ENCODE results near the gene HMGCS1.
"Not testable (repeated sequence)": the region's sequence is repeated elsewhere in the genome, so short reads cannot be mapped to it uniquely, and the experiment has no call there.

Gene HMGCS1

DNA sequence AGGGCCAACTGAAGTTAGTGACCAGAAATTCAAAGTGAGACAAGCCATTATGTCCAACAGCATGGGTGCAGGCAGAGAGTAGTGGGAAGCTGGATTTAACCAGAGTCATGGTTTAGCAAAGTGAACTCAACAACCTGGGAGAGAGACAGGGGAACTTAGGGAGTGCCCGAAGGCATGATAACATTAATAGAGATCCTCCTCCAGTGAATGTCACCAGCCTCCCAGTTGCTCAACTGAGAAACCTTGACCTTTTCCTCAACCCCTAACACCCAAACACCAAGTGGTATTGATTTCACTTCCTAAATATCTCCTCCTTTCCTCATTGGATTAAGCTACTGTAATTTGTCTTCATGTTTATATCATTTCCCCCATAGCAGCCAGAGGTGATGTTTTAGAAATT lies 42.6 kb downstream of the HMGCS1 start:
- no peak for DNase-seq

DNA sequence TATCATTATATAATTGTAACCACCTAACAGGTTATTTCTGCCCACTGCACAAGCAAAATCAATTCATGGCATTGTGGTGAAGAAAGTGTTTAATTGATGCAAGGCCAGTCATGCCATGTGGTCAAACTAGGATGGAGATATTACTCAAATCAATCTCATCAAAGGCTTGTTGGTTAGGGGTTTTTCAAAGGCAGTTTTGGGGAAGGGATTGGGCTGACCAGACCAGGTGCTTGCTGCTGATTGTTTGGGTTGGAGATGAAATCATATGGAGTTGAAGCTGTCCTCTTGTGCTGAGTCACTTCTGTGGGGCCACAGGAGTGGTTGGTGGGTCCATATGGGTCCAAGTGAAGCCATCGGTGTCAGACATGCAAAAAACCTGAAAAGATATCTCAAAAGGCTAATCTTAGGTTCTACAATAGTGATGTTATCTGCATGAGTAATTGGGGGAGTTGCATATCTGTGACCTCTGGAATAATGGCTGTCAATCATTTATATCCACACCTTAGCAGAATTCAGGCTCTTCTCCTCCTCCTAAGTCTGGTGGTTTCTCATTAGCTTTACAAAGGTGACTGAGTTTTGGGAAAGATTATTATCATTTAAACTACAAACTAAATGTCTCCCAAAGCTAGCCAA lies 44.9 kb downstream of the HMGCS1 start:
- no peak for DNase-seq

DNA sequence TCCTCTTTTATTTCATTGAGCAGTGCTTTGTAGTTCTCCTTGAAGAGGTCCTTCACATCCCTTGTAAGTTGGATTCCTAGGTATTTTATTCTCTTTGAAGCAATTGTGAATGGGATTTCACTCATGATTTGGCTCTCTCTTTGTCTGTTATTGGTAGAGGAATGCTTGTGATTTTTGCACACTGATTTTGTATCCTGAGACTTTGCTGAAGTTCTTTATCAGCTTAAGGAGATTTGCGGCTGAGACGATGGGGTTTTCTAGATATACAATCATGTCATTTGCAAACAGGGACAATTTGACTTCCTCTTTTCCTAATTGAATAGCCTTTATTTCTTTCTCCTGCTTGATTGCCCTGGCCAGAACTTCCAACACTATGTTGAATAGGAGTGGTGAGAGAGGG lies 50.9 kb downstream of the HMGCS1 start:
- not testable (repeated sequence) for DNase-seq

DNA sequence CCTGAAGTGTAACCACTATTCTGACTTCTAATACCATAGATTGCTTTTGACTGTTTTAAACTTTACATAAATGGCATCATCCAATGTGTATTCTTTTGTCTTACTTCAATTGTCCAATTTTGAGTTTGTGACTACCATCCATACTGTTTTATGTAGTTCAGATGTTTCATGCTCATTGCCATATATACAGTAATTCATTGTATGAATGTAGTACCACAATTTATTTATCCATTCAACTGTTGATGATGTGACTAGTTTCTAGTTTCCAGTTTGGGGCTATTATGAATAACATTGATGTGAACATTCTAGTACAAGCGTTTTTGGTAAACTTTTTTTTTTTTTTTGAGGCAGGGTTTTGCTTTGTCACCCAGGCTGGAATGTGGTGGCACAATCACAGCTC lies 55.1 kb downstream of the HMGCS1 start:
- no peak for DNase-seq

DNA sequence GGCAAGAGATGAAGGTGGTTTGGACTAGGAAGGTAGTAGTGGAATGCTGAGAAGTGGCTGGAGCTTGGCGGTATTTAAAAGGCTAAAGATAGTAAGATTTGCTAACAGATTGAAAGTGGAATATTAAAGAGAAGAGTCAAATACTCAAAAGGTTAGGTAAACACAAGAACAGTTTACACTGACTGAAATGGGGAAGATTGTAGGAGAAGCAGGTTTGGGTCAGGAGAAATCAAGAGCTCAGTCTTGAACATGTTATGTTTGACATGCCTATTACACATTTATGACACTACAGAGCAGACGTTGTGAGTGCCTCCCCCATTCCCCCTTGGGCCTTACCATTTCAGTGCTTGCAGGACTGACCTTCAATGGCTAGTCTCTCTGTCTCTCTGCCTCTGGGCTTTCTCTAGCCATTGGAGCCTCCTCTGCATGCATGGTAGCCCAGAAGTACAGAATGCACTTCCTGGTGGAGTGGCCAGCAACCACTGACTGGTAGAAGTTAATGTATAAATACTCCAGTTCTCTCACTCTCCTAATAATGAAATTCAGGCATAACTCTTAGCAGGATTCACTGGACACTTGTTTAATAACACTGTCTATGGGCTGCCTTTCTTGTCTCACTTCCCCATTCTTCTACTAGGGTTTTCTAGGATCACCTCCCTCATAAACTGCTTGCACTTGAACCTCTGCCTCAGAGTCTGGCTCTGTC lies 56.8 kb downstream of the HMGCS1 start:
- DNase-seq: no peak

DNA sequence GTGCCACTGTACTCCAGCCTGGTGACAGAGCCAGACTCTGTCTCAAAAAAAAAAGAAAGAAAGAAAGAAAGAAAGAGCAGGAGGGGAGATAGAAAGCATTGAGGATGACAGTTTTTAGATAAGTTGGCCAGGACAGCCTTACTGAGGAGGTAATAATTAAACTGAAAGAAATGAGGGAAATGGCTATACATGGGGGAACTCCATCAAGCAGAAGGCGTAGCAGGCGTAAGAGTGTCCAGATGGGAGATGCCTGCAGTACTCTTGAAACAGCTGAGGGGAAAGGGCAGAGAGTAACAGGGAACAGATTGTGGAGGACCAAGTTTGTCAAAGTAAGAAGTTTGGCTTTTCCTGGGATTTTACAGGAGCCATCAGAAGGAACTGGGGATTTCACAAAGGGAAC lies 57.5 kb downstream of the HMGCS1 start:
- no peak for DNase-seq

DNA sequence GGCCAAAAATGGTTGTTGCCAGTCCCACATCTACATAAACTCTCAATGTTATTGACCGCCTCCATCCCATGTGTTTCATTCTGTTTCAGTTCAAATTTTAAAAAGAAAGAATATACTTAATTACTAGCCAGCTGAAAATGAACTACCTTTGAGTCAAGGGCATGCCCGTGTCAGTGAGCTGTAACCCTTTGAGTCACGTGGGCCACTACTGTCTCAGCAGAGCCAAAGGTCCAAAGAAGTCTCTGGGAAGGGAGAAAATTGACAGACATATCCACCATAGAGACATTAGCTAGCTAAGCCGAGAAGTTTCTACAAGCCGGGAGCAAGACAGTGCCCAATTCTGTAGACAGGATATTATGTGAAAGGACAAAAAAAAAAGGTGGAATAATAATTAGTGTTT lies 61.5 kb downstream of the HMGCS1 start:
- DNase-seq: no peak

DNA sequence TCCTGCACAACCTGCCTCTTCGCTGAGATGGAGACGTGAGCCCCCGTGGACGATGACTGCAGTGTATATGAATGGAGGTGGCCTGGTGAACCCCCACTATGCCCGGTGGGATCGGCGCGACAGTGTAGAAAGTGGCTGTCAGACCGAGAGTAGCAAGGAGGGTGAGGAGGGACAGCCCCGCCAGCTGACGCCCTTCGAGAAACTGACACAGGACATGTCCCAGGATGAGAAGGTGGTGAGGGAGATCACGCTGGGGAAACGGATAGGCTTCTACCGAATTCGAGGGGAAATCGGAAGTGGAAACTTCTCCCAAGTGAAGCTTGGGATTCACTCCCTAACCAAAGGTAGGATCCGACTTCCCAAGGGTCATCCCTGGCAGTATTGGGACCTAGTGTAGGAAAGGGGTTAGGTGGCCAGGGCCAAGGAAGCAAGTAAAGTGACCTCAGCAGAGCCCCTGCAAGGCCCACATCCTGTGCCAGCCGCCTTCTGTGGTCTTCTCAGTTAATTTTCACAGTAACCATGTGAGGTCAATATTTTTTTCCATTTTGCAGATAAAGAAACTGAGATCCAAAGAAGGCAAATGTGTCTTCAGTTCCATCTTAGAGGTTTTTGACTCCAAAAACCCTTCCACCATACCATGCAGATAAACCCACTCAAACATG lies 67.4 kb downstream of the HMGCS1 start:
- DNase-seq: no peak

DNA sequence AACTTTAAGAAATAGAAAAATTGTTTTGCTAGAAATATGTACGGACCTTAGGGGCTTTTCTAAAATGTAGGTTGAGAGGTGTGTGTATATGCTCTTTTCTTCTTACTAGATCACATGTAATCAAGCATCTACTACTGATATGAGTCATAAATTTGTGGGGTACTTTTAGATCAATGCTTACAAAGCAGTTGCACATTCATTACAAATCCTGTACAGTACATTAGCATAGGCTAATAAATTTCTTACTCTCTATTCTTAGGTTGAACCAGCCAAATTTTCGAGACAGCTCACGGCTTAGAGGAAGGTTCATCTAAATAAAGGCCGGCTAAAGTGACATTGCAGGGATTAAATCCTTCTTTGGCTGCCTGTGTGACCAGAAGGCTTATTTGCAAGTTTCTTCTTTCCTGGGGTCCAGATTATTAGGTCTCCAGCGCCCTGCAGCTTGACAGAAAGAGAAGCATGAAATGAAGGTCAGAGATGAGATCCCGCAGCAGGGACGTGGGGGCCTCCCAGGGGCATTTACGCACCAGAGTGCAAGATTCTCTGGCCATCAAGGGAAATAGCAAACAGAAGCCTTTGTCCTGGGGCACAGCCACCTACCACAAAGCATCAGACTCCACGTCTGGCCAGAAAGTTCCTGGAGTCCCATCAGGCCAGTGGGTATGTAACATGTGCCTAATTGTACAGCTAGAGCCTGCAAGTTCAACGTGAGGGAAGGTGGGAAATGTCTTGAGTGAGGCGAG lies 68.2 kb downstream of the HMGCS1 start:
- DNase-seq: no peak

DNA sequence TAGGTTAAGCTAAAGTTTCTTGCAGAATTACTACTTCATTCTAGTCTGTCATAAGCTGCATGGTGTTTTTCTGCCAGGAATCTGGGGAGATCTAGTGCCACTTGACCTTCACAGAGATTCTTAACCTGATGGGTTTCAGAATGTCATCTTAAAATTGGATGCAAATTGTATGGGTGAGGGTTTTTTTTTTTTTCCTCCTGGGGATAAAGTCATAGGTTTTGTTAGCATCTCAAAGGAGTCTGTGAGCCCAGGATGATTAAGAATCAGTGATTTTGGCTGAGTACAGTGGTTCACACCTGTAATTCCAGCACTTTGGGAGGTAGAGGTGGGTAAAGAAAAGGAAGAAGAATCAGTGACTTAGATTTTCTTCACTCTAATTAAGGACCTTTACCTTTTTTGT lies 69.9 kb downstream of the HMGCS1 start:
- DNase-seq: no peak

DNA sequence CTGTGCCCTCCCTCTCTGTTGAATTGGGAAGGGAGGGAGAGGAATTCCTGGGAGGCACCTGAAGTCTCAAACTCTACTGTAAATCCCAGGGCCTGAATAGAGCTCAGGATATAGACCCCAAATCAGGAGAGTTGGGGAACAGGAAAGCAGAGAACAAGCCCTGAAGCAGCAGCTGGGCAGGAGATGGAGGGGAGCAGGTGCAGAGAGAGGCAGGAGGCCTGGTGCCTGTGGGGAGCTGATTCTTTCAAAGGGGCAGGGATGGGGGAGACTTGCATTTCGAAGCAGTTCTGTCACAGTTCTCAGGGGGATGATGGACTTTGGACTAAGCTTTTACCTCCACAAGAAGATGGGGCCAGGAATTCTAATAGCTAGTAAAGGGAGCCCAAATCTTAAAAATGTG lies 71.0 kb downstream of the HMGCS1 start:
- DNase-seq: no peak
